MM.1S (cell line): ENCODE measurements around the gene MYO9B.

Experiments
- DNase-seq: peaks from one replicate; pipeline ENCODE4 v3.0.0-alpha.2; 2015
- H2AFZ ChIP-seq: fragments of 300-600 bp; sonication (generic); 2 replicates; pipeline ENCODE4 v1.6.0; 2016; ENCODE audit warnings: antibody characterized with exemption, low read length
- H3F3A ChIP-seq: fragments of 300-600 bp; sonication (generic); 2 replicates; pipeline ENCODE4 v1.6.1; 2016; ENCODE audit warnings: mild to moderate bottlenecking, antibody characterized with exemption, low read length, moderate library complexity, mixed read lengths; ENCODE audit not compliant: insufficient read depth
- H3K27ac ChIP-seq: fragments of 300-600 bp; sonication (generic); 2 replicates; pipeline ENCODE4 v1.5.1; 2016; ENCODE audit warnings: mild to moderate bottlenecking, low read length
- H3K27me3 ChIP-seq: fragments of 300-600 bp; sonication (generic); replicated peaks from 2 replicates; pipeline ENCODE4 v1.6.0; 2016; ENCODE audit warnings: low read length; ENCODE audit not compliant: insufficient read depth
- H3K36me3 ChIP-seq: fragments of 300-600 bp; sonication (generic); replicated peaks from 2 replicates; pipeline ENCODE4 v1.6.1; 2016; ENCODE audit warnings: mild to moderate bottlenecking, low read length, mixed read lengths; ENCODE audit not compliant: insufficient read depth
- H3K4me1 ChIP-seq: fragments of 300-600 bp; sonication (generic); 2 replicates; pipeline ENCODE4 v1.6.1; 2016; ENCODE audit warnings: low read length, mixed read lengths
- H3K4me2 ChIP-seq: fragments of 300-600 bp; sonication (generic); 2 replicates; pipeline ENCODE4 v1.6.0; 2016; ENCODE audit warnings: low read depth, low read length
- H3K4me3 ChIP-seq: fragments of 300-600 bp; sonication (generic); 2 replicates; pipeline ENCODE4 v1.5.1; 2016; ENCODE audit warnings: low read length, mixed read lengths
- H3K79me2 ChIP-seq: fragments of 300-600 bp; sonication (generic); 2 replicates; pipeline ENCODE4 v1.6.1; 2016; ENCODE audit warnings: mixed run types, low read length, mixed read lengths
- H3K9ac ChIP-seq: fragments of 300-600 bp; sonication (generic); 2 replicates; pipeline ENCODE4 v1.6.1; 2016; ENCODE audit warnings: low read length, mixed read lengths
- H3K9me2 ChIP-seq: fragments of 300-600 bp; sonication (generic); replicated peaks from 2 replicates; pipeline ENCODE4 v1.6.1; 2016; ENCODE audit warnings: mild to moderate bottlenecking, low read length, mixed read lengths; ENCODE audit not compliant: insufficient read depth
- H3K9me3 ChIP-seq: fragments of 300-600 bp; sonication (generic); replicated peaks from 2 replicates; pipeline ENCODE4 v1.6.1; 2016; ENCODE audit warnings: mild to moderate bottlenecking, low read length, mixed read lengths; ENCODE audit not compliant: insufficient read depth
- H4K20me1 ChIP-seq: fragments of 300-600 bp; sonication (generic); 2 replicates; pipeline ENCODE4 v1.6.1; 2016; ENCODE audit warnings: mild to moderate bottlenecking, low read length, moderate library complexity, mixed read lengths; ENCODE audit not compliant: insufficient read depth
- CTCF ChIP-seq: fragments of 300-600 bp; sonication (generic); IDR thresholded peaks from 2 replicates; pipeline ENCODE4 v1.5.1; 2016; ENCODE audit warnings: antibody characterized with exemption, low read length, mixed read lengths
- EZH2 ChIP-seq: fragments of 300-600 bp; sonication (generic); optimal IDR thresholded peaks from 2 replicates; pipeline ENCODE3; 2017; ENCODE audit warnings: low read depth, mild to moderate bottlenecking, antibody characterized with exemption, low read length, mixed read lengths
- EZH2phosphoT487 ChIP-seq: fragments of 300-600 bp; sonication (generic); IDR thresholded peaks from 2 replicates; pipeline ENCODE4 v1.6.1; 2018; ENCODE audit warnings: antibody characterized with exemption, low read length

Gene MYO9B

GRCh38 chr19:17171874-17172273, 96.3 kb downstream of the MYO9B start:
- no peaks in the 10 kb centered on the region for H3F3A ChIP-seq
- H3K27me3 ChIP-seq = no peaks in the 10 kb centered on the region
- no peaks in the 10 kb centered on the region for H4K20me1 ChIP-seq
- H3K79me2 ChIP-seq = no peaks in the 10 kb centered on the region
- H3K27ac ChIP-seq = no peak overlapping the region
- H3K4me1 ChIP-seq = no peaks in the 10 kb centered on the region
- H3K9me3 ChIP-seq = no peaks in the 10 kb centered on the region
- no peak for TF ChIP-seq EZH2phosphoT487
- no peak for TF ChIP-seq CTCF
- TF ChIP-seq EZH2 = no peak
- no peak overlapping the region for H3K4me3 ChIP-seq
- H3K4me2 ChIP-seq = no peak overlapping the region
- no peak overlapping the region for H3K9ac ChIP-seq
- H2AFZ ChIP-seq = no peak overlapping the region
- H3K36me3 ChIP-seq = no peaks in the 10 kb centered on the region
- no peak for DNase-seq
- H3K9me2 ChIP-seq = no peaks in the 10 kb centered on the region

GRCh38 chr19:17172624-17173345, 97.2 kb downstream of the MYO9B start:
- no peaks in the 10 kb centered on the region for H3K79me2 ChIP-seq
- no peaks in the 10 kb centered on the region for H4K20me1 ChIP-seq
- no peaks in the 10 kb centered on the region for H3K36me3 ChIP-seq
- no peak overlapping the region for H2AFZ ChIP-seq
- no peak overlapping the region for H3K27ac ChIP-seq
- H3F3A ChIP-seq = no peaks in the 10 kb centered on the region
- H3K4me1 ChIP-seq = no peaks in the 10 kb centered on the region
- TF ChIP-seq CTCF (no peak), EZH2phosphoT487 (no peak), EZH2 (no peak)
- H3K9ac ChIP-seq = no peak overlapping the region
- H3K4me3 ChIP-seq = no peak overlapping the region
- no peak overlapping the region for H3K4me2 ChIP-seq
- no peaks in the 10 kb centered on the region for H3K27me3 ChIP-seq
- no peaks in the 10 kb centered on the region for H3K9me3 ChIP-seq
- DNase-seq = no peak
- no peaks in the 10 kb centered on the region for H3K9me2 ChIP-seq

- Histone ChIP-seq H3K9ac (no peak overlapping the region), H3K27ac (no peak overlapping the region), H3K27me3 (no peaks in the 10 kb centered on the region), H3F3A (no peaks in the 10 kb centered on the region), H3K79me2 (no peaks in the 10 kb centered on the region), H3K4me2 (no peak overlapping the region), H3K9me2 (no peaks in the 10 kb centered on the region), H3K4me3 (no peak overlapping the region), H2AFZ (no peak overlapping the region), H3K4me1 (no peaks in the 10 kb centered on the region), H3K9me3 (no peaks in the 10 kb centered on the region), H4K20me1 (no peaks in the 10 kb centered on the region), H3K36me3 (no peaks in the 10 kb centered on the region)
- TF ChIP-seq EZH2 = no peak
- TF ChIP-seq EZH2phosphoT487 = no peak
- TF ChIP-seq CTCF = no peak
- no peak for DNase-seq
Observed at GRCh38 chr19:17178291-17178690, 102.7 kb downstream of the MYO9B start.
